K562 (cell line): Measurements from ENCODE around the gene FAM83D. TPM values are rescaled to one million over a fixed set of nuclear protein-coding genes. Genes with fewer than 3 reads are reported as not detected.

Source experiments
- ATAC-seq: fragments of 200-7000 bp; cut with Tn5 transposase; 3 replicates; pipeline ENCODE4 v1.9.1; 2020; ENCODE audit warnings: moderate library complexity
- BruUV-seq: library from RNA; stranded (reverse); fragments of 400-500 nt; replicated peaks from 2 replicates; lab custom pipeline; 2021; lab: Mats Ljungman, UMichigan
- CTCF ChIA-PET: fragments of 300-600 bp; formaldehyde crosslinking; extraction: SDS; loops from one replicate; lab custom pipeline; 2021; ENCODE audit warnings: low intra/inter-chr PET ratio; lab: Yijun Ruan, JAX
- POLR2A ChIA-PET: fragments of 300-600, 350-650 bp; sonication (Branson Sonifier 250); formaldehyde crosslinking; extraction: SDS; loops from one replicate; lab custom pipeline; 2021; ENCODE audit warnings: antibody characterized with exemption, inconsistent platforms; lab: Yijun Ruan, JAX
- DNase-seq, 4 experiments: peaks; one replicate each; pipeline versions ENCODE4 v3.0.0 to v3.0.0-alpha.2; 2011 to 2018; ENCODE audit warnings: low spot score in 3 of 4, mixed read lengths in 3 of 4; ENCODE audit errors: extremely low read depth in 1 of 4
- FAIRE-seq: peaks from 2 replicates; lab custom pipeline; 2011; peaks lifted over from hg19 to GRCh38; lab: Jason Lieb, UNC
- H2AFZ ChIP-seq: 2 replicates; pipeline ENCODE4 v1.6.0; 2011; ENCODE audit warnings: low read depth, low read length, control low read depth, inconsistent platforms
- H3K27ac ChIP-seq: fragments of 200-600 bp; 3 replicates; pipeline ENCODE4 v1.8.0; 2011; ENCODE audit warnings: low read depth, mild to moderate bottlenecking, control low read depth, inconsistent platforms, low read length, moderate library complexity, mixed read lengths; ENCODE audit errors: extremely low read depth
- H3K27me3 ChIP-seq, 2 experiments: fragments of 300-600 bp in 1 of 2; 2 replicates in 1 of 2; 3 replicates in 1 of 2; pipeline versions ENCODE4 v1.6.0 to v1.8.0; 2011; ENCODE audit warnings: inconsistent platforms in 2 of 2, low read length in 2 of 2, mild to moderate bottlenecking in 1 of 2, mixed read lengths in 1 of 2, moderate library complexity in 1 of 2; ENCODE audit not compliant: control insufficient read depth in 2 of 2, insufficient read depth in 2 of 2
- H3K36me3 ChIP-seq: fragments of 300-600 bp; 3 replicates; pipeline ENCODE4 v1.8.0; 2011; ENCODE audit warnings: mild to moderate bottlenecking, low read length, inconsistent platforms; ENCODE audit not compliant: control insufficient read depth, insufficient read depth
- H3K4me1 ChIP-seq, 2 experiments: fragments of 200-600 bp in 1 of 2; replicated peaks in 1 of 2; 2 replicates in 1 of 2; 3 replicates in 1 of 2; pipeline versions ENCODE4 v1.5.1 to v1.8.0; 2011; ENCODE audit warnings: inconsistent platforms in 2 of 2, low read length in 2 of 2, mild to moderate bottlenecking in 1 of 2, mixed read lengths in 1 of 2, moderate library complexity in 1 of 2; ENCODE audit not compliant: control insufficient read depth in 2 of 2, insufficient read depth in 2 of 2
- H3K4me2 ChIP-seq: 2 replicates; pipeline ENCODE4 v1.6.1; 2011; ENCODE audit warnings: low read length, control low read depth, inconsistent platforms, mixed read lengths; ENCODE audit not compliant: insufficient read depth
- H3K4me3 ChIP-seq: fragments of 200-600 bp; sonication (generic), shearing (Covaris generic); 2 replicates; pipeline ENCODE4 v1.5.1; 2016; ENCODE audit warnings: control low read depth, inconsistent platforms
- H3K79me2 ChIP-seq: fragments of 200-600 bp; 3 replicates; pipeline ENCODE4 v1.8.0; 2011; ENCODE audit warnings: low read length, inconsistent platforms; ENCODE audit not compliant: control insufficient read depth, insufficient read depth
- H3K9ac ChIP-seq, 2 experiments: 2 replicates each; pipeline versions ENCODE4 v1.6.0 to v1.6.1; 2011; ENCODE audit warnings: low read depth in 2 of 2, low read length in 2 of 2, control low read depth in 1 of 2, inconsistent platforms in 1 of 2, mild to moderate bottlenecking in 1 of 2, mixed read lengths in 1 of 2; ENCODE audit not compliant: insufficient read depth in 1 of 2
- H3K9me1 ChIP-seq: one replicate; pipeline ENCODE4 v1.6.0; 2011; ENCODE audit warnings: inconsistent platforms, mild to moderate bottlenecking, low read length, moderate library complexity; ENCODE audit not compliant: control insufficient read depth, insufficient read depth
- H3K9me3 ChIP-seq: replicated peaks from 2 replicates; pipeline ENCODE4 v1.5.1; 2011; ENCODE audit warnings: low read depth, low read length, inconsistent platforms; ENCODE audit not compliant: control insufficient read depth, insufficient read depth
- H4K20me1 ChIP-seq: replicated peaks from 2 replicates; pipeline ENCODE4 v1.6.1; 2011; ENCODE audit warnings: low read length, inconsistent platforms, mixed read lengths; ENCODE audit not compliant: control insufficient read depth, insufficient read depth
- ATF1 ChIP-seq, 2 experiments: fragments of 450-650 bp in 1 of 2; IDR thresholded peaks; 2 replicates each; pipeline ENCODE4 v1.6.1; 2016; ENCODE audit warnings: missing compliant biosample characterization in 1 of 2, missing genetic modification characterization in 1 of 2
- HNRNPLL ChIP-seq: fragments of 200-400 bp; formaldehyde crosslinking; IDR thresholded peaks from 2 replicates; pipeline ENCODE4 v1.6.1; 2017; ENCODE audit warnings: low read length, low read depth, mild to moderate bottlenecking; ENCODE audit not compliant: poor library complexity, severe bottlenecking
- SIN3A ChIP-seq, 2 experiments: fragments of 150-350 bp in 1 of 2; IDR thresholded peaks; 2 replicates each; pipeline ENCODE4 v1.6.1; 2011 to 2016; ENCODE audit warnings: borderline replicate concordance in 2 of 2, low read depth in 2 of 2, low read length in 2 of 2, mild to moderate bottlenecking in 2 of 2, moderate library complexity in 2 of 2; ENCODE audit not compliant: control insufficient read depth in 1 of 2
- ZNF121 ChIP-seq: sonication (generic); formaldehyde crosslinking; conservative IDR thresholded peaks from 2 replicates; pipeline ENCODE4 v1.8.0; 2022; ENCODE audit warnings: missing genetic modification reagents
- WGBS: fragments of 100-300 bp; shearing (Covaris generic); methylation state at CpG from one replicate; pipeline ENCODE4 v1.1.6; 2016; ENCODE audit warnings: low coverage, mixed read lengths; ENCODE audit not compliant: insufficient coverage; ENCODE audit errors: missing lambda C conversion rate; 5-methylcytosine and 5-hydroxymethylcytosine counted together
- in situ Hi-C: fragments of 300-500 bp; cut with MboI; formaldehyde crosslinking; loops from 4 replicates; pipeline ENCODE4 v1.15.0; 2018; ENCODE audit warnings: inconsistent platforms, mixed read lengths
- intact Hi-C: fragments of 100-400 bp; cut with micrococcal nuclease; formaldehyde crosslinking; loops from 2 replicates; pipeline ENCODE4 v1.14.2; 2022
- polyA plus RNA-seq, 8 experiments: library from polyadenylated mRNA; depleted of rRNA in 4 of 8; stranded (reverse) in 5 of 8; unstranded in 3 of 8; fragments of >200 nt; fragmentation: Nextera tagmentation in 2 of 8; fragmentation: Illumina TruSeq in 1 of 8; extraction: Ambion mirVana in 2 of 8; extraction: Trizol in 1 of 8; gene quantifications; 2 replicates each; pipeline versions ENCODE4 v1.2.1 to v1.2.3, GENCODE V29; 2011 to 2014; ENCODE audit warnings: inconsistent platforms in 1 of 8, missing spikeins in 1 of 8
- total RNA-seq, 7 experiments: library from RNA; depleted of rRNA in 6 of 7; stranded (reverse); fragments of >200 nt in 6 of 7; fragmentation: Illumina TruSeq in 2 of 7; extraction: Trizol in 2 of 7; gene quantifications; 2 replicates each; pipeline versions ENCODE4 v1.2.1 to v1.2.3, GENCODE V29; 2011 to 2021; ENCODE audit warnings: low replicate concordance in 1 of 7
- TF ChIP-seq, protein P1 (sequence below): fragments of 450-650 bp; formaldehyde crosslinking; IDR thresholded peaks from 2 replicates; pipeline ENCODE4 v1.4.0; 2022; ENCODE audit warnings: missing genetic modification characterization
- TF ChIP-seq, protein P2 (sequence below): sonication (generic); formaldehyde crosslinking; IDR thresholded peaks from 2 replicates; pipeline ENCODE4 v1.8.0; 2023; ENCODE audit warnings: mild to moderate bottlenecking, missing genetic modification reagents

FAM83D gene
- total and polyA plus RNA-seq, 9 of the 15 experiments (the other 6 are each of a cell fraction or from before 2014, with no cell fraction given), result 8.2 to 66.1 (median 43.5) TPM

DNA sequence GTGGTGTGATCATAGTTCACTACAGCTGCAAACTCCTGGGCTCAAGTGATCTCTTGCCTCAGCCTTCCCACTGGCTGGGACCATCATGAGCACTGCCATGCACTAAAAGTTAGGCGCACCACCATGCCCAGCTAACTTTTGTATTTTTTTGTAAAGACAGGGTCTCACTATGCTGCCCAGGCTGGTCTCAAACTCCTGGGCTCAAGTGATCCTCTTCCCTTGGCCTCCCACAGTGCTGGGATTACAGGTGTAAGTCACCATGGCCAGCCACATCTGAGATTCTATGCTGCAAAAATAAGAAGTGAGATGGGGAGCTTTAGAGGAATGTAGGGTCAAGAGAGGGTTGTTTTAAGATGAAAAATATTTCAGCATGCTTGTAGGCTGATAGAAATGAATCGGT, 1.5 kb upstream of the FAM83D start:
- Histone ChIP-seq H3K9ac (no peak overlapping the region), H3K27ac (no peak overlapping the region), H3K27me3 (peaks cover 0 to 16% of the 10 kb centered on the region in 2 experiments; a peak in 2 of 5 replicates), H3K4me1 (peaks cover 6 to 14% of the 10 kb centered on the region in 2 experiments; a peak in 4 of 5 replicates), H3K4me3 (no peak overlapping the region), H3K9me3 (no peaks in the 10 kb centered on the region), H3K36me3 (peaks cover 25% of the 10 kb centered on the region), H4K20me1 (peaks cover 15% of the 10 kb centered on the region), H3K79me2 (peaks cover 35% of the 10 kb centered on the region), H2AFZ (0 out of 2 replicates have a peak overlapping the region, but pooled peaks have one; percentile 19), H3K4me2 (no peak overlapping the region), H3K9me1 (no peaks in the 10 kb centered on the region)
- ChIA-PET POLR2A (interaction anchor here (0.6 to 0.7 kb wide), 2 partner anchors 18 to 68 kb away, joined by 3 to 4 read pairs; no protein-coding TSS in a partner anchor), CTCF (interaction anchor here (3.0 kb wide), 1 partner anchor 124 kb away, joined by 25 read pairs; no protein-coding TSS in a partner anchor)
- intact Hi-C loops (no loop called here), in situ Hi-C loops (no loop called here)
- ATAC-seq, result no peak
- DNase-seq, result no peak
- 82% methylated on average over 2 of the region's 2 CpGs for WGBS
- no TSS peak for BruUV-seq
- FAIRE-seq, result no peak
- TF ChIP-seq ATF1 (CRISPR knock-in tag; IDR thresholded peaks at IDR 0.05) (no peak), ATF1 (tag; IDR thresholded peaks at IDR 0.05) (no peak), ZNF121 (CRISPR knock-in tag) (peak; percentile 24; the same call in 1 of the 2 replicates)

DNA sequence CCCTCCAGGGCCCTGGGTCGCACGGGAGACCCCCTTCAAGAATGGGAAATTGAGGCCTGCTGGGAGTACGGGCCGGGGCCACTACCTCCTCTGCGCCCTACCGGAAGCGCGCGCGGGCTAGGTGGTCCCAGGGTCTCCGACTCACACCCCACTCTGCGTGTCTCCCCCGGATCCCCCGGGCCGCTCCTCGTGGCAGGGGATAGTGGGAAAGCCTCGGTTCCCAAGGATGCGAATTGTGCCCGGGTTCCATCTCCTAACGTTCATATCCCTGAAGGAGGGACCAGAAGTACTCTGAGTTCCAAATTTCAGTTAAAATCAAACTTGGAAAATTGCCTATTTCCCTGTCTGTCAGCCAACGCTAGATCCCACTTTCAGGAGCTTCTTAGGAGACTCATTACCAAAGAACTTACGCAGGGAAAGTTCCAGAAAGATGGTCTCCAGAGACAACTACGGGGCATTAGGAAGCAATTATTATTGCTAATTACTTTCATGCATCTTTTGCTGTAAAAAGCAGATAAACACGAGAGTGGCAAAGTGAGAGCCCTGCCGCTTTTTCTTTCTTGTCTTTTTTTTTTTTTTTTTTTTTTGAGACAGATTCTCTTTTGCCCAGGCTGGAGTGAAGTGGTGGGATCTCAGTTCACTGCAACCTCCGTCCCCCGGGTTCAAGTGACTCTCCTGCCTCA, 858 bp downstream of the FAM83D start:
- no TSS peak for BruUV-seq
- in situ Hi-C loops, result no loop called here
- TF ChIP-seq, protein P1, sequence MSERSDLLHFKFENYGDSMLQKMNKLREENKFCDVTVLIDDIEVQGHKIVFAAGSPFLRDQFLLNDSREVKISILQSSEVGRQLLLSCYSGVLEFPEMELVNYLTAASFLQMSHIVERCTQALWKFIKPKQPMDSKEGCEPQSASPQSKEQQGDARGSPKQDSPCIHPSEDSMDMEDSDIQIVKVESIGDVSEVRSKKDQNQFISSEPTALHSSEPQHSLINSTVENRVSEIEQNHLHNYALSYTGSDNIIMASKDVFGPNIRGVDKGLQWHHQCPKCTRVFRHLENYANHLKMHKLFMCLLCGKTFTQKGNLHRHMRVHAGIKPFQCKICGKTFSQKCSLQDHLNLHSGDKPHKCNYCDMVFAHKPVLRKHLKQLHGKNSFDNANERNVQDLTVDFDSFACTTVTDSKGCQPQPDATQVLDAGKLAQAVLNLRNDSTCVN, result no peak
- TF ChIP-seq HNRNPLL (peak; percentile 8), SIN3A (IDR thresholded peaks at IDR 0.05; ENCODE audit: borderline replicate concordance in 2 of 2, control insufficient read depth in 1 of 2, low read depth in 2 of 2, low read length in 2 of 2) (peak in 1 of 2 experiments; percentile 23; a peak in 1 of 4 replicates)
- TF ChIP-seq, protein P2, sequence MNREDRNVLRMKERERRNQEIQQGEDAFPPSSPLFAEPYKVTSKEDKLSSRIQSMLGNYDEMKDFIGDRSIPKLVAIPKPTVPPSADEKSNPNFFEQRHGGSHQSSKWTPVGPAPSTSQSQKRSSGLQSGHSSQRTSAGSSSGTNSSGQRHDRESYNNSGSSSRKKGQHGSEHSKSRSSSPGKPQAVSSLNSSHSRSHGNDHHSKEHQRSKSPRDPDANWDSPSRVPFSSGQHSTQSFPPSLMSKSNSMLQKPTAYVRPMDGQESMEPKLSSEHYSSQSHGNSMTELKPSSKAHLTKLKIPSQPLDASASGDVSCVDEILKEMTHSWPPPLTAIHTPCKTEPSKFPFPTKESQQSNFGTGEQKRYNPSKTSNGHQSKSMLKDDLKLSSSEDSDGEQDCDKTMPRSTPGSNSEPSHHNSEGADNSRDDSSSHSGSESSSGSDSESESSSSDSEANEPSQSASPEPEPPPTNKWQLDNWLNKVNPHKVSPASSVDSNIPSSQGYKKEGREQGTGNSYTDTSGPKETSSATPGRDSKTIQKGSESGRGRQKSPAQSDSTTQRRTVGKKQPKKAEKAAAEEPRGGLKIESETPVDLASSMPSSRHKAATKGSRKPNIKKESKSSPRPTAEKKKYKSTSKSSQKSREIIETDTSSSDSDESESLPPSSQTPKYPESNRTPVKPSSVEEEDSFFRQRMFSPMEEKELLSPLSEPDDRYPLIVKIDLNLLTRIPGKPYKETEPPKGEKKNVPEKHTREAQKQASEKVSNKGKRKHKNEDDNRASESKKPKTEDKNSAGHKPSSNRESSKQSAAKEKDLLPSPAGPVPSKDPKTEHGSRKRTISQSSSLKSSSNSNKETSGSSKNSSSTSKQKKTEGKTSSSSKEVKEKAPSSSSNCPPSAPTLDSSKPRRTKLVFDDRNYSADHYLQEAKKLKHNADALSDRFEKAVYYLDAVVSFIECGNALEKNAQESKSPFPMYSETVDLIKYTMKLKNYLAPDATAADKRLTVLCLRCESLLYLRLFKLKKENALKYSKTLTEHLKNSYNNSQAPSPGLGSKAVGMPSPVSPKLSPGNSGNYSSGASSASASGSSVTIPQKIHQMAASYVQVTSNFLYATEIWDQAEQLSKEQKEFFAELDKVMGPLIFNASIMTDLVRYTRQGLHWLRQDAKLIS (CRISPR knock-in tag), result 0 out of 2 replicates have a peak, but pooled peaks have one; percentile 0

More for the DNA sequence above, 858 bp downstream of the FAM83D start:
- 1% methylated on average over 16 of the region's 27 CpGs for WGBS
- no peak for FAIRE-seq
- Histone ChIP-seq H2AFZ (peak overlapping the region; percentile 78; the same call in 1 of the 2 replicates), H3K4me3 (peak overlapping the region; percentile 98), H3K36me3 (peaks cover 48% of the 10 kb centered on the region), H3K27me3 (no peaks in the 10 kb centered on the region), H3K9me3 (no peaks in the 10 kb centered on the region), H3K4me2 (peak overlapping the region; percentile 100), H3K9me1 (peaks cover 7% of the 10 kb centered on the region), H3K27ac (peak overlapping the region; percentile 94), H3K4me1 (peaks cover 17 to 25% of the 10 kb centered on the region in 2 experiments; a peak in 4 of 5 replicates), H3K79me2 (peaks cover 59% of the 10 kb centered on the region), H3K9ac (peak overlapping the region; percentile 91 to 99), H4K20me1 (peaks cover 33% of the 10 kb centered on the region)
- intact Hi-C loops, result loop anchor here (1.0 kb wide), 3 partner anchors 35 to 121 kb away; partner anchors contain the start of gene DHX35
- DNase-seq, result peak in 1 of 4 experiments; percentile 30
- POLR2A ChIA-PET, result interaction anchor here (0.5 to 4.9 kb wide), 22 partner anchors 9 to 276 kb away, joined by 3 to 46 read pairs (median 6); partner anchors contain the start of gene DHX35
- CTCF ChIA-PET, result interaction anchor here (3.0 kb wide), 1 partner anchor 122 kb away, joined by 25 read pairs; no protein-coding TSS in a partner anchor
- ATAC-seq, result no peak
